ENCODE measurements around the gene SYT1. TPM values are rescaled to one million over a fixed set of nuclear protein-coding genes. Genes with fewer than 3 reads are reported as not detected.

Gene SYT1
- total RNA-seq, 1 experiment from 2014 or later = not detected

DNA sequence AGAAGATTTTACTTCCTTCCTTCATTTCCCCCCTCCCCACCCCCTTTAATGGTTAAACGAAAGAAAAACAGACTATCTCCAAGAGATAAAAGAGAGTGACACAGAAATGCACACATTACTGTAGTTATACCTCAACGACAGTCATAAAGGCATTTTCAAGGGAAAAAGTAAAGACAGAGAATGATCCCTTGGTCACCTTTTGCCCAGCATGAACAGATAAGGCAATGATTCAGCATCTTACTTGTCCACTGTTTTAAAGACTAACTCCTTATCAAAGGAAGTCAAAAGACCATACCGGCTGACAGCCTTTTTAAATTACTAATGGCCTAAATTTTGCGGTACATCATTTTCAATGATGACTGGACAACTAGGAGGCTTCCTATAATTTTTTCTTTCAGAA, 499.6 kb downstream of the SYT1 start:
- in situ Hi-C loops (cut with HindIII; ENCODE audit: low pct_unique_long_range_greater_than_20kb, low sequenced_read_pairs) = no loop called here

DNA sequence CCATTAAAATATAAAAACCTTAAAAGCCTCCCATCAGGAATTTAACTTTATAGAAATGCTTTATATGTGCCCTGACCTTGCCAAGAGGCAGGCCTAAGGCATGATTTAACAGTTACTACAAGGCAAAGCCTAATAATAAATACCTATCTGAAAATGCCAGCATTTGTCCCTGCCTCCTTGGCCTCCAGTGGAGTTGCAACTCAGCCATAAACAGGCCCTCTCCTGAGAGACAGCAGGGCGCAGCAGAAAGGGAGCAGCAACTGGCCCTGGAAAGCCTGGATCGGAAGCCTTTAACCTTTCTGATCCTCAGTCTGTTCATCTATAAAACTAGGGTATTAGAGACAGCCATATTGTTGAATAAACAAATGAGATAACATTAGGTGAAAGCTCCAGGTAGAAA, 501.8 kb downstream of the SYT1 start:
- no peak for DNase-seq (ENCODE audit: low read depth, low spot score)
- in situ Hi-C loops (cut with HindIII; ENCODE audit: low pct_unique_long_range_greater_than_20kb, low sequenced_read_pairs) = no loop called here

More for the DNA sequence above, 499.6 kb downstream of the SYT1 start:
- DNase-seq (ENCODE audit: low read depth, low spot score) = no peak

DNA sequence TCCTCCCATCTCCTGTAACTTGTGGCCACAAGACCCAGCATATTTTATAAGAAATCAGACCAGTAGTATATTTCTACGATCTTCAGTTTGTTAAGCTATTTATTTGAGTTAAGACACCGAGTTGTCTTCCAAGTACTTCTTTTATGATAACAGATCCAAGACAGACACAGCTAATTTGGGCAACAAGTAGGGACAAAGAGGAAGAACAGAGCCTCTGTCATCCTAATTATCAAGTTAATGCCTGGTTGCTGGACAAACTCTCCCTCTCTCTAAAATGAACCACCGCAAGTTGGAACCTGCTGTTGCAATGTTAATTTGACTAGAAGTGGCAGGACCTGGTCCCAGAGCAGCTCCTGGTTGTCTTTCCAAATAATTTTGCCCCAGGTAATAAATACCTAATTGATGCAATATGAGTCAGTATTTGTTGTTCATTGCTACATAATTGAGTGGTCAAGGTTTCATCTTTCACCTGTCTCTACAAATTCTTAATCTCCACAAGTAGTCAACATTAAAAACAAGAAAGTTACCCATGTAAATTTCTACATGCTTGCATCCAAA, 502.5 kb downstream of the SYT1 start:
- in situ Hi-C loops (cut with HindIII; ENCODE audit: low pct_unique_long_range_greater_than_20kb, low sequenced_read_pairs) = no loop called here
- DNase-seq (ENCODE audit: low read depth, low spot score) = no peak

DNA sequence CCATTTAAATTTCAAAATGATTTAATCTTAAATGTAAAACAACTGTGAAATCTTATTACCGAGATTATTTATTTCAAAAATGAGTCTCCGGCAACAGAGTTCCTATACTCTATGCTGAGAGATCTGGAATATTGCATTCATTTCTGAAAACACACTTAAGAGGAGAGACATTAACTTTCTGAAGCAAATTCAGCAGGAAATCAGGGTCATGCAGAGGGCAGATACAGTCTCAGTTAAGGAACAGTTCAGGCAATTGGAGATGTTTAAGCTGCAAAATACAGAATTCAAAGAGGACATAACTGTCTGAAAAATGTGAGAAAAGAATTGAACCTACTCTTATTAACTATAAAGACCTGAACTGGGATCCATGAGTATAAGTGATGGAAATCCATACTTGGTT, 505.4 kb downstream of the SYT1 start:
- DNase-seq (ENCODE audit: low read depth, low spot score) = no peak
- in situ Hi-C loops (cut with HindIII; ENCODE audit: low pct_unique_long_range_greater_than_20kb, low sequenced_read_pairs) = no loop called here

DNA sequence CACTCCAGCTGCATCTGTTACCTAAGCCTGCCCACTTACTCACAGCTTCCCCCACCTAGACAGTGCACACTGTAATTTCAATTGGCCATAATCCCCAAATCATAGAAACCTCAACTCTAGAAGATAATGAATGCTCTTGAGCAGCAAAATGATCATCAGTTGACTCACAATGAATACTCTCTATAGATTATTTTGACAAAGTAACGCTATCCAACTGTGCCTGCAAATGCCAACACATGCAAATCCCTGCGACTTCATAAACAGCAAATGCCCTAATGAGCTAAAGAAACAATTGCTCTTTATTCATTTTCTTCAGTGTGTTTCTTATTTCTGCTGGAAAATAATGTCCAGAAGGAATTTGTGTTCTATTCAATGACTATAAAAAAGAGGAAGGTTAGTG, 506.7 kb downstream of the SYT1 start:
- in situ Hi-C loops (cut with HindIII; ENCODE audit: low pct_unique_long_range_greater_than_20kb, low sequenced_read_pairs) = no loop called here
- DNase-seq (ENCODE audit: low read depth, low spot score) = no peak

DNA sequence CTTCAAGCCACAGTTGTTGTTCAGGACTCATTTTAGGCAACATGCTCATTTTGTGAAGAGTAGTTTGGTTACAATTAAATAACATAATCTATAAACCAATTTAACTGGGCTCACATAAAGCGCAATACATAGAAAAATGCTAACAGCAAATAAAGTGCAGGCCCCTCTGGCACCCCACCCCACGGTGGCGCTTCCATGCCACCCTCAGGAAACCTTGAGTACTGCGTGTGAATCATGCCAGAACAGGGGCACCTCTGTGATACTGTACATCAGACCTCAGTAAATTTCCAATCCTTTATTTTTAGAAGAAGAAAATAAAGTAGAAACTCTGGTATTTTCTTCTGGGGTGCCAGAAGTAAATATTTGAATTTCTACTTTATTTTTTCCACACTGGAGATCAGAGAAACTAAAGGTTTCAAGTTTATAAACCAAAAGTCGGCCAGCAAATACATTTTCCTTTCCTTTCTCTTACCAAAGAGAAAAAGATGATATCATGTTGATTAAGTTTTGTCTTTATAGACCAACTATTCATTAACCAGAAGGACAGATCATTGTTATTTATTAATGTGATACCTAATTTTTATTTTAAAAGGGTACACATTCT, 509.4 kb downstream of the SYT1 start:
- peak; percentile 62 for DNase-seq (ENCODE audit: low read depth, low spot score)
- in situ Hi-C loops (cut with HindIII; ENCODE audit: low pct_unique_long_range_greater_than_20kb, low sequenced_read_pairs) = no loop called here

DNA sequence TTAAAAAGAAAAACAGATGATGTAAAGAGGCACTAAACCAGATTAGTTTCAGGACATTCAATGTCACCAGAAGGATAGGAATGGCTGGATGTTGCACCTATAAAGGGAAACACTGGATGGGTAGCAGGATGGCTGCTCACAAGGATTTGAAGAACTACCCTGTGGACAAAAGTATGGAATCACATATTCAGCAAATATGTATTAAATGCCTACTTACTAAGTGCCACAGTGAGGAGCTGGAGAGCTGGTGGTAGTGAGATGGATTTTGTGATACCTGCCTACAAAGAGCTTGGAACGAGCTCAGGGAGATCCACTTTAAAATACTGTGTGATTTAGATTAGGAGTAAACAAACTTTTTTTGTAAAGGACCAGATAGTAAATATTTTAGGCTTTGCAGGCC, 510.0 kb downstream of the SYT1 start:
- peak; percentile 39 for DNase-seq (ENCODE audit: low read depth, low spot score)
- in situ Hi-C loops (cut with HindIII; ENCODE audit: low pct_unique_long_range_greater_than_20kb, low sequenced_read_pairs) = no loop called here

DNA sequence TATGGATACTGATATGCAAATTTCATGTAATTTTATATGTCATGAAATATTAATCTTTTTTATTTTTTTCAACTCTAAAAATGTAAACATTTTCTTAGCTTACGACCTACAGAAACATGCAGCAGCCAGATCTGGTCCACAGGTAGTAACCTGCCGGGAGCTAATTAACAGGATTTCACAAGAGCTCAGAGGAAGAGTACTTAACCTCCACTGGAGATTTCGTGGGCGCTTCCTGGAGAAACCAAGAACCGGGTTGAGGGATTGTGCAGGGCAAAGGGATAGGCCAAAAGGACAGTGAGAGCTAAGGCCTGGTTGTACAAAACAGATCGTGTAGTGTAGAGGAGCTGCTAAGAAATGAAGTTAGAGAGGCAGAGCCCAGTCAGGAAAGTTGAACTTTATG, 510.5 kb downstream of the SYT1 start:
- DNase-seq (ENCODE audit: low read depth, low spot score) = no peak
- in situ Hi-C loops (cut with HindIII; ENCODE audit: low pct_unique_long_range_greater_than_20kb, low sequenced_read_pairs) = no loop called here

DNA sequence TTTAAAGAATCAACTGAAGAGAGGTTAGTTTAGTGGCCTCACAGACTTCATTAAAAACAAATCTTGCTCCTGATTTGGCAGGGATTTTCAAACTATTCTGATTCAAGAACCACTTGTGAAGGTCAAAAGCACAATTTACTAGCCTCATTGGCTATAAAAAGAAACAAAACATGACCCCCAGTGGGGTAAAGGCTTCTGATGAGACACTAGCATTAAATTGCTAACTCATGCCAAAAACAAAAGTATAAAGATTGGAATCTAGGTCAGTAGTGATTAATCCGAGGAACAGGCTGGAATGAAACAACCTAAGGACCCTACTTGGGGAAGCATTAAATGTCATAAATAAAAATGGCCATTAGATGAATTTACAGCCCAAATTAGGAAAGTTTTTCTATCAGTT, 513.9 kb downstream of the SYT1 start:
- DNase-seq (ENCODE audit: low read depth, low spot score) = no peak
- in situ Hi-C loops (cut with HindIII; ENCODE audit: low pct_unique_long_range_greater_than_20kb, low sequenced_read_pairs) = no loop called here

DNA sequence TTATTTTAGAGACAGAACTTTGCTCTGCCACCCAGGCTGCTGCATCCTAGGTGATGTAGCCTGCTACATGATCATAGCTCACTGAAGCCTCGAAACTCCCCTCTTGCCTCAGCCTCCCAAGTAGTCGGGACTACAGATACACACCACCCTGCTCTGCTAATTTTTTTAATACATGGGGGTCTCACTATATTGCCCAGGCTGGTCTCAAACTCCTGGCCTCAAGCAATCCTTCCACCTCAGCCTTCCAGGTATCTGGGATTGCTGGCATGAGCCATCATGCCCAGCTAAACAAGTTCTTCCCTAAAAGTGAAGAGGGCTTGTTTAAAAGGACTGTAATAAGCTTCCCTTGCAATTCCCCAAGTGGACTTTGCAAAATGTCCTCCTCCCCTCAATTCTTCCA, 515.8 kb downstream of the SYT1 start:
- no peak for DNase-seq (ENCODE audit: low read depth, low spot score)
- in situ Hi-C loops (cut with HindIII; ENCODE audit: low pct_unique_long_range_greater_than_20kb, low sequenced_read_pairs) = no loop called here

DNA sequence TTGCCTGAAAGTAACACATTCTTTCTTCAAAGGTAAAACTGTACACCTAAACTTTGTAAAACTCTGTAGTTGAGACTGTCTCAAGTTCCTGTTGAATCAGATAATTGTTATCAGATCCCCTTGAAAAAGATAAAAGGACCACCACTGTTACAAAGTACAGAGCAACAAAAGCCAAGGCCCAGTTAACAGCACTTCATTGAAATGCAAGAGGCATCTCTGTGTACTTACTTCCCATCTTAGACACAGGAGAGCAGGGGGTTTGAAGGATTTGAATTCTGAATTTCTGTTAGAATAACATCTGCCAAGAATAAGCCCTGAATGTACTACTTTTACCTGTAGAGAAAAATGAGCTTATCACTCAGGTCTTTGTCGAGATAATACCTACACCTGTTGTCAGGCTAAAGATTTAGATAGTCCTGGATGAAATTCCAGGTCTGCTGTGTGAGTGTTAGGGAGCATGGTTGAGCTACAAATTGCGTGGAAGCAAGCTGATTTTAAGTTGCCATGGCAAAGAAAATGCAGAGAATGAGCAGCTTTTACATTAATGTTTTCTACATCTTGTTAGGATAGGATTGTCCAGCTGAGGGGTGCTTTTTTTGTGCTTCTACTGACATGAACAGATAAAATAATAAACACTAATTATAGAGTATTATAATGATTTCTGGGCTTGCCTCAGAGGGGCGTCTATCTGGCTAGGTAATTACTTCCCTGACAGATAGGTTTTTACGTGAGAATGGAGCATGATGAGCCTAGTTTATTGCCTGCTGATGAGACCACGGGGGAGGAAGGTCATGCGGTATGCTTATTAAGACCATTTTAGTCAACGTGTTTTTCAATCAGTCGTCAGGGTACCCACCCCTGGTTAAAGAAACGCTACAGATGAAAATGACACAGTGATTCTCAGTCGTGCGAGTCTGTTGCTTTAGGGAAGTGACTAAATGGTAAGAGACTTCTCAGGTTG, 517.0 kb downstream of the SYT1 start:
- in situ Hi-C loops (cut with HindIII; ENCODE audit: low pct_unique_long_range_greater_than_20kb, low sequenced_read_pairs) = no loop called here
- DNase-seq (ENCODE audit: low read depth, low spot score) = no peak

DNA sequence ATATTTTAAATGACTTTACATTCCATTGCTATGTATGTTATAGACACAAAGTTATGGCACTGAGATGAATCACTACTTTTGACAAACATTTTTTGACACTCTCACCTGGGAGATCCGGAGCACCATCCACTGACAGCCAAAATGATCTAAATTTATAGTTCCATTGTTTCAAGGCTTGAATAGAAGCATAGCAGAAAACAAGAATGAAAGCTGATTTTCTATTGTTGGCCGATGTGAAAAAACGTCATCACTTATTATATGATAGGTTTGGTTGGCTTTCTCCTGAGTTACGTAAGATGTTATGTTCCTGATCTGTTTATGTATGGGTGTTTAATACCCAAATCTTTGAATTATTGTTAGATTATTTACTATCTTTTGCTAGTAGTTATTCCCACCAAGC, 520.0 kb downstream of the SYT1 start:
- in situ Hi-C loops (cut with HindIII; ENCODE audit: low pct_unique_long_range_greater_than_20kb, low sequenced_read_pairs) = no loop called here
- DNase-seq (ENCODE audit: low read depth, low spot score) = no peak

DNA sequence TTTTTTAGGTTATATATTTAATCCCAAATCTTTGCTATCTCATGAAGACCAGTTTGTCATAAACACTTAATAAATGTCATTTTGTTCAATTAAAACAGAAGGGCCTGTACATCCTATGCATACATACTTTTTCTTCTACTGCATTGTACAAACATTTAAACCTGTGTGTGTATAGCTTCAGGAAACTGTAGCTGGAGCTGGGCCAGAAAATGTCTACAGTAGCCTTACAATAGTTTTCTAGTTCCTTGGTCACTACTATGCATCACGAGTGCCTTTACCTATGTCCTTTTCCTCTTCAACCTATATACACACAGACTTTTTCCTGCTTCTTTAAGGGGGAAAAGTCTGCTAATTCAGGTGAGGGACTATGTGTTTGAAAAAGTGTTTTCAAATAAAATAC, 523.4 kb downstream of the SYT1 start:
- in situ Hi-C loops (cut with HindIII; ENCODE audit: low pct_unique_long_range_greater_than_20kb, low sequenced_read_pairs) = no loop called here
- DNase-seq (ENCODE audit: low read depth, low spot score) = no peak

DNA sequence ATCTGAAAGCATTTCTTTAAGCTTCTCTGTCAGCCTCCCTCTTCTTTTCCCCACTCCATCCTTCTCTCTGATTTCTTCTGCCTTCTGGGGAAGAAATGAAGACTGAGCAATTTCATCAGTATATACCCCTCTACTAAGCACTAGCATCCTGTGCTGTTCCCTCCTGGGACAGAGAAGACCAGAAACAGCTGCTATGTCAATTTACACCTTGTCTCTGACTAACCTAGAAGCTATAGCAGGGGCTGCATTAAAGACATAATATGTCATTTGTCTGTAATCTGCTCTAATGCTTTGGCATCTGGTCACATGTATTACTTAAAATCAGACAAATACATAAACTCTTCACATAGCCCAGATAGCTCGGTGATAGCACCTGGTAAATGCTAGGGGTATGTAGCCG, 529.3 kb downstream of the SYT1 start:
- DNase-seq (ENCODE audit: low read depth, low spot score) = no peak
- in situ Hi-C loops (cut with HindIII; ENCODE audit: low pct_unique_long_range_greater_than_20kb, low sequenced_read_pairs) = no loop called here

DNA sequence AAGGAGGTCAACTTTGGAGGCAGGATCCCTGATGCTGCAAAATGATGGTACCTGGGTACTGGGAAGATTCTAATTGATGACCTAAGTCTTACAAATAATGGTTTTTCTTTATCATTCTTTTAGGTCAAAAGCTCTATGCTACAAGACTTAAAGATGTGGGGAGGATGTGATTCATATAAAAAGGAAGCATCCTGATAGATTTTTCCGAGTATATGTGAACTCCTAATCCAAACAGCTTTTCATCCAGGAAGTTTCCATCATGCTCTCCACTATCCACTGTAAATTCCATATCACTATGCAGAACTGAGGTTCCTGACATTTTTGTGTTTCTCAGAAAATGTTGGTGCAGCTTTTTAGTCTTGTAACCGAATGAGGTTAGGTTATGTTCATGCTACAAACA, 533.0 kb downstream of the SYT1 start:
- DNase-seq (ENCODE audit: low read depth, low spot score) = no peak
- in situ Hi-C loops (cut with HindIII; ENCODE audit: low pct_unique_long_range_greater_than_20kb, low sequenced_read_pairs) = no loop called here

DNA sequence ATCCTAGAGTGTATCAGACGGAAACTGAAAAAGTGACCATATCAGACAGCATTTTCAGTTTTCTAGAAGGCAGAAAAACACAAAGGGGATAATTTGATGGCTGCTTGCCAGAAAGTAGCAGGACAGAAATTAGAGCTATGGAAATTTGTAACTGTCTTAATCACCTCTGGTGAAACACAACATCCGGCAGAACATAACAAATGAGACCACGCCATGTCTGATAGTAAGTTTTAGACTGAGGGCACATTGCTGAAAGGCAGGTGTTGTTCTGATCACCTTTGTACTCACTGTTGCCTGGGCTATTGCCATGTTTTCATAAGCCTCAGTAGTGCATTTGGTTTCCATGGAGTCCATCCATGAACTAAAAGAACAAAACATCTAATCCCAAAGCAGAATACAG, 535.9 kb downstream of the SYT1 start:
- in situ Hi-C loops (cut with HindIII; ENCODE audit: low pct_unique_long_range_greater_than_20kb, low sequenced_read_pairs) = no loop called here

DNA sequence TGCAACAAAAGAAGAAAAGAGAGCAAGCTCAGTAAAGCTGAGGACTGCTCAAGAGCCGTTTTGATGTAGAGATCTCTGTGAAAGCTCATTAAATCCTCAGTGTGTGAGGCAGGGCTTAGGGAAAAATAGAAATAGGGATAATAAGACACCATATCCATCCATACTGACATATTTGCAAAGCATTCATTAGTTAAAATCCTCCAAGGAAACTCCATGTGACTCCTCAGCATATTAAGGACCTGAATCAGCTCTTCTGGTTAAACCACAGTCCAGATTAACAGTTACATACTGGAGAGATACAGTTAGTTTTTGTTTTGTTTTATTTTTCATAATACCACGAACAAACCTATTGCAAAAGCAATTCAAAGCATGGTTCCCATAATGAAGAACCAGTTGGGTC, 538.0 kb downstream of the SYT1 start:
- no peak for DNase-seq (ENCODE audit: low read depth, low spot score)
- in situ Hi-C loops (cut with HindIII; ENCODE audit: low pct_unique_long_range_greater_than_20kb, low sequenced_read_pairs) = no loop called here

More for the DNA sequence above, 535.9 kb downstream of the SYT1 start:
- no peak for DNase-seq (ENCODE audit: low read depth, low spot score)

DNA sequence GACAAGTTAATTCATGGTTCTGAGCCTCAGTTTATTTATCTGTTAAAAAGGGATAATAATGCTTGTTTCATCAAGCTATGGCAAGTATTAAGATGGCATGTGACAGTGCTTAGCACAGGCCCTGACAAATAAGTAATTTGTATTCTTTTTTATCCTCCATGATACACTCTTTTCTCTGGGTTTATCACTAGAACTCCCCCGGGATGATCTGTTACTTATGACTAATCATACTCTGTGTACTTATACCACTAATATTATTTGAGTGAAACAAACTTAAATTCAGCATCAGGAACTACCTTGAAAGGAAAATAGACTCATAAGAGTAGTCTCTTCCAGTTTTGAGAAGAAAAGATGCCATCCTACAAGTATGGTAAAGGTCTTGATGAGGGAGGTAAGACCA, 542.4 kb downstream of the SYT1 start:
- in situ Hi-C loops (cut with HindIII; ENCODE audit: low pct_unique_long_range_greater_than_20kb, low sequenced_read_pairs) = no loop called here
- DNase-seq (ENCODE audit: low read depth, low spot score) = no peak

Measured in SK-MEL-5 (cell line).